ENCODE results near the gene EEPD1. TPM values are rescaled to one million over a fixed set of nuclear protein-coding genes. Genes with fewer than 3 reads are reported as not detected.

Gene EEPD1
- total and polyA plus RNA-seq, 8 donors, result 7.1 to 60.5 (median 10.0) TPM

DNA sequence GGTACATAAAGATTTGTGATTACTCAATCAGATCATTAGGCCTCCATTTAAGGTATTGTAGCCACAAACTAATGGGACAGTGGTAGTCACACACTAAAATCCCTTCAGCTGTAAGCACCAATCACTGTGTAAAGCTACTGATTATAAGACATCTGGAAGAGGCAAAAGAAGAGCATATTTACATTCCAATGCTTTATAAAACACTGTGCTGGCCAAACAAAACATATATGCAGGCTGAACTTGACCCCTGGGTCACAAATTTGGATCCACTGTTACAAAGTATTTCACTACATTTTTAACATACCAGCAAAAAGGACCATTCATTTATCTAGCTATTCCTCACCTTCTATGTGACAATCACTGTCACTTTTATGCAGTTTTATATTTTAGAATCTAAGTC, 195.2 kb downstream of the EEPD1 start:
- H3K9me3 ChIP-seq, result no peaks in the 10 kb centered on the region
- TF ChIP-seq CTCF (IDR thresholded peaks at IDR 0.05), result no peak
- DNase-seq, result no peak
- H3K27ac ChIP-seq, result no peak overlapping the region
- intact Hi-C loops (cut with DNase I), result no loop called here
- no peaks in the 10 kb centered on the region for H3K36me3 ChIP-seq
- no peaks in the 10 kb centered on the region for H3K27me3 ChIP-seq
- H3K4me1 ChIP-seq, result peaks cover 0 to 10% (median 3%) of the 10 kb centered on the region in 3 donors
- H3K4me3 ChIP-seq, result no peak overlapping the region
- no peak for ATAC-seq
- no peak for FAIRE-seq

DNA sequence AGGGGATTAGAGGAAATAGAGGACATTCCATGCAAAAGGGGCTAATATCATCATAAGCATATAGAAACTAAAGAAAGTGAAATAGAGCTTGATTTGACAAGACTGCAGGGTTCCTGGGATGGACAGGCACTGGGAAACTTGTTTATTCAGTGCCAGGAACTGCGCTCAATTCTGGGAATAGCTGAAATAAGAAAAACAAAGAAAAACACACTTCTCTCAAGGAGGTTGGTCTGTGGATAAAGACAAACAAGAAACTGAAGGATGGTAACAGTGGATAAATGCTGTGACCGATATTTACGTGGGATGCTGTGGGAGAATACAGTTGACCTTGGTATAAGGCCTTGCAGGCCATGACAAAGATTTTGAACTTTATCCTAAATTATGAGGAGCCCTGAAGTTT, 195.7 kb downstream of the EEPD1 start:
- Histone ChIP-seq H3K4me3 (no peak overlapping the region), H3K27me3 (no peaks in the 10 kb centered on the region), H3K9me3 (no peaks in the 10 kb centered on the region), H3K27ac (no peak overlapping the region), H3K36me3 (no peaks in the 10 kb centered on the region), H3K4me1 (peaks cover 0 to 10% (median 3%) of the 10 kb centered on the region in 3 donors)
- no peak for TF ChIP-seq CTCF (IDR thresholded peaks at IDR 0.05)
- WGBS, 2 donors, result 95 to 99% methylated on average over 3 of the region's 3 CpGs
- no peak for FAIRE-seq
- ATAC-seq, result no peak
- DNase-seq, result no peak
- intact Hi-C loops (cut with DNase I), result no loop called here

GRCh38 chr7:36349626-36350025, 196.6 kb downstream of the EEPD1 start:
- no peak for TF ChIP-seq CTCF (IDR thresholded peaks at IDR 0.05)
- FAIRE-seq, result no peak
- Histone ChIP-seq H3K27me3 (no peaks in the 10 kb centered on the region), H3K4me3 (no peak overlapping the region), H3K36me3 (no peaks in the 10 kb centered on the region), H3K9me3 (no peaks in the 10 kb centered on the region), H3K27ac (no peak overlapping the region), H3K4me1 (peaks cover 0 to 10% (median 3%) of the 10 kb centered on the region in 3 donors)
- peak in 3 of 4 donors; percentile 50 to 72 (median 71) for ATAC-seq
- DNase-seq, result no peak
- WGBS, 2 donors, result 58 to 66% methylated on average over 2 of the region's 2 CpGs
- intact Hi-C loops (cut with DNase I), result no loop called here

Other genes starting within 250 kb of the EEPD1 start
- gene ANLN, start 236.6 kb downstream of the EEPD1 start, total RNA-seq, result 1 to 10 TPM in 2 of 6 donors, under 1 TPM in 4; 0.09 to 2.3 (median 0.59) TPM
- under 1 TPM; 0.02 to 0.19 TPM for gene ANLN, start 236.6 kb downstream of the EEPD1 start, polyA plus RNA-seq